OCI-LY3 (cell line): Measurements from ENCODE around the gene TMPRSS13.
"Not testable (repeated sequence)": the region's sequence is repeated elsewhere in the genome, so short reads cannot be mapped to it uniquely, and the experiment has no call there.

Source experiments
- H2AFZ ChIP-seq: fragments of 200-600, 300-600 bp; shearing (Covaris generic); 2 replicates; pipeline ENCODE4 v1.6.0; 2014; ENCODE audit warnings: antibody characterized with exemption, low read depth, low read length
- H3K27ac ChIP-seq: fragments of 200-600, 300-600 bp; sonication (generic); 2 replicates; pipeline ENCODE4 v1.5.1; 2014; ENCODE audit warnings: mild to moderate bottlenecking, low read length, moderate library complexity, mixed read lengths
- H3K27me3 ChIP-seq: fragments of 200-600, 300-600 bp; sonication (generic); 2 replicates; pipeline ENCODE4 v1.6.1; 2014; ENCODE audit warnings: low read depth, low read length, mixed read lengths
- H3K36me3 ChIP-seq: fragments of 200-600, 300-600 bp; sonication (generic); replicated peaks from 2 replicates; pipeline ENCODE3; 2014; ENCODE audit warnings: low read depth, low read length, mixed read lengths
- H3K4me1 ChIP-seq: fragments of 300-600, 200-600 bp; sonication (generic); 2 replicates; pipeline ENCODE4 v1.6.1; 2014; ENCODE audit warnings: low read length, mixed read lengths
- H3K4me2 ChIP-seq: fragments of 200-600, 300-600 bp; sonication (generic); 2 replicates; pipeline ENCODE4 v1.6.1; 2014; ENCODE audit warnings: low read length, mixed read lengths
- H3K4me3 ChIP-seq: fragments of 300-600, 200-600 bp; sonication (generic); 2 replicates; pipeline ENCODE4 v1.5.1; 2014; ENCODE audit warnings: antibody characterized with exemption, mild to moderate bottlenecking, low read length, moderate library complexity
- H3K79me2 ChIP-seq: fragments of 300-600, 200-600 bp; shearing (Covaris generic); 2 replicates; pipeline ENCODE4 v1.6.1; 2014; ENCODE audit warnings: mild to moderate bottlenecking, low read length, mixed read lengths
- H3K9ac ChIP-seq: fragments of 300-600, 200-600 bp; shearing (Covaris generic); 2 replicates; pipeline ENCODE4 v1.6.0; 2014; ENCODE audit warnings: mild to moderate bottlenecking, low read length, moderate library complexity
- H3K9me3 ChIP-seq: fragments of 200-600, 300-600 bp; shearing (Covaris generic); 2 replicates; pipeline ENCODE4 v1.6.1; 2014; ENCODE audit warnings: low read length, mixed read lengths; ENCODE audit not compliant: insufficient read depth
- H4K20me1 ChIP-seq: fragments of 200-600, 300-600 bp; sonication (generic); 2 replicates; pipeline ENCODE4 v1.6.1; 2016; ENCODE audit warnings: low read length, mixed read lengths; ENCODE audit not compliant: insufficient read depth
- CTCF ChIP-seq: fragments of 200-600, 300-600 bp; sonication (generic); IDR thresholded peaks from 2 replicates; pipeline ENCODE4 v1.5.1; 2014; ENCODE audit warnings: antibody characterized with exemption, low read length, low read depth
- EZH2phosphoT487 ChIP-seq: fragments of 200-600 bp; shearing (Covaris generic); IDR thresholded peaks from 2 replicates; pipeline ENCODE4 v1.6.1; 2018; ENCODE audit warnings: antibody characterized with exemption, mixed run types, low read depth

The TMPRSS13 gene

GRCh38 chr11:117929142-117929915 lies at the start of gene TMPRSS13:
TMPRSS13 (minus strand) TSS chr11:117929402; CDS start chr11:117929307, 95 bp downstream.
- Histone ChIP-seq H3K9ac (peak within 1 kb of the TSS; percentile 48), H3K4me2 (peak within 1 kb of the TSS; percentile 33), H3K9me3 (no peaks in the 10 kb centered on the region), H3K27me3 (no peaks in the 10 kb centered on the region; the same call in 1 of the 2 replicates), H3K4me3 (no peak within 1 kb of the TSS), H3K79me2 (no peaks in the 10 kb centered on the region), H4K20me1 (no peaks in the 10 kb centered on the region), H3K27ac (peak within 1 kb of the TSS; percentile 97), H3K36me3 (no peaks in the 10 kb centered on the region), H2AFZ (peak within 1 kb of the TSS; percentile 42; the same call in 1 of the 2 replicates), H3K4me1 (peaks cover 62% of the 10 kb centered on the region)
- TF ChIP-seq EZH2phosphoT487 (no peak), CTCF (no peak)

- H3K9ac ChIP-seq, result peak overlapping the region; percentile 45; the same call in 1 of the 2 replicates
- TF ChIP-seq EZH2phosphoT487 (no peak), CTCF (no peak)
- H2AFZ ChIP-seq, result no peak overlapping the region
- no peaks in the 10 kb centered on the region for H3K27me3 ChIP-seq
- no peaks in the 10 kb centered on the region for H3K9me3 ChIP-seq
- peaks cover 41% of the 10 kb centered on the region for H3K36me3 ChIP-seq
- no peak overlapping the region for H3K27ac ChIP-seq
- H3K4me3 ChIP-seq, result no peak overlapping the region
- H3K79me2 ChIP-seq, result peaks cover 9% of the 10 kb centered on the region
- no peaks in the 10 kb centered on the region for H4K20me1 ChIP-seq
- no peak overlapping the region for H3K4me2 ChIP-seq
- H3K4me1 ChIP-seq, result peaks cover 40% of the 10 kb centered on the region
These were observed 49.8 kb upstream of the TMPRSS13 start for GRCh38 chr11:117978991-117979390.

- H3K27ac ChIP-seq, H3K27me3 ChIP-seq, H4K20me1 ChIP-seq, H3K4me2 ChIP-seq, H3K9me3 ChIP-seq, H3K4me3 ChIP-seq, H3K9ac ChIP-seq, H2AFZ ChIP-seq, H3K79me2 ChIP-seq: not testable (repeated sequence)
- H3K36me3 ChIP-seq, result peaks cover 35% of the 10 kb centered on the region
- peaks cover 34% of the 10 kb centered on the region for H3K4me1 ChIP-seq
These were observed 49.2 kb upstream of the TMPRSS13 start for GRCh38 chr11:117978291-117978910.

GRCh38 chr11:117977612-117978264 lies 48.5 kb upstream of the TMPRSS13 start:
- not testable (repeated sequence) for H3K27me3 ChIP-seq, H3K4me2 ChIP-seq, H3K79me2 ChIP-seq, H3K9ac ChIP-seq, H2AFZ ChIP-seq, H3K9me3 ChIP-seq, H3K27ac ChIP-seq, H4K20me1 ChIP-seq, H3K4me3 ChIP-seq
- peaks cover 27% of the 10 kb centered on the region for H3K4me1 ChIP-seq
- H3K36me3 ChIP-seq, result peaks cover 30% of the 10 kb centered on the region
